Hepatocyte (in vitro differentiated cells): ENCODE measurements around the gene TBC1D22B.

Experiments
- EZH2 ChIP-seq: fragments of 200-600 bp; sonication (generic); IDR thresholded peaks from 2 replicates; pipeline ENCODE4 v1.6.1; 2016; ENCODE audit warnings: antibody characterized with exemption, mild to moderate bottlenecking, borderline replicate concordance
- EZH2phosphoT487 ChIP-seq: fragments of 200-600 bp; sonication (generic); IDR thresholded peaks from one replicate; pipeline ENCODE4 v1.6.1; 2018; ENCODE audit warnings: antibody characterized with exemption, mild to moderate bottlenecking, low read depth, moderate library complexity; ENCODE audit not compliant: unreplicated experiment, severe bottlenecking
- TF ChIP-seq, protein P1 (sequence below): fragments of 200-600 bp; sonication (generic); IDR thresholded peaks from 2 replicates; pipeline ENCODE4 v1.5.1; 2016; ENCODE audit warnings: antibody characterized with exemption, mild to moderate bottlenecking; ENCODE audit not compliant: poor library complexity

DNA sequence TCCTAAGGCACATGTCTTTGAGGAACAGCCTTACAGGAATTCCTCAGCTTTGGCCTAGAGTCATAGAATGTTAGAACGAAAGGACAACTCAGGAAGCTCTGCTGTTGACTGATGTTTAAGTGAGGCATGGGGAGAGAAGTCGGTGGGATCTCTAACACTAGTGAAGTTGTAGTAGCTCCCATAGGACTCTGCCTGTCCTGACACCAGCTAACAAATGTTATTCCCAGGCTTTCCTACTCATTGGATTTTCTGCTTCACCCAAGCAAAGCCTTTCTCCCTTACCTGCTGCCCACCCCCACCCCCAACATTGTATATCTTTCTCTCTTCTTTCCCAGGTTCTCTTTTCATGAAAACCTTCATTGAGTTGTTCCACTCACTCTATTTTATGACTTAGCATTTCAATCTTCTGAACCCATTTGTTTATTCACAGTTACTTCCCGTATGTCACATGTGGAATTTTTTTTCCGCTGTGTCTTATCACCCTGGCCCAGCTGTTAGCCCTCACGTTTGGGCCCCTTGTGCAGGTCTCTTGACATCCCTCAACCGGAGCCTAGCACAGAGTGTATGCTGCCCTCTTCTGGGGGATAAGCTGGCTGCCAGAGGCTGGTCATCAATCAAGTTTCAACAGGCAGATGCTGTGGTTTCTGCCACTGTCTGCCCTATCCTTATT is 57.0 kb downstream of the TBC1D22B start:
- TF ChIP-seq, protein P1, sequence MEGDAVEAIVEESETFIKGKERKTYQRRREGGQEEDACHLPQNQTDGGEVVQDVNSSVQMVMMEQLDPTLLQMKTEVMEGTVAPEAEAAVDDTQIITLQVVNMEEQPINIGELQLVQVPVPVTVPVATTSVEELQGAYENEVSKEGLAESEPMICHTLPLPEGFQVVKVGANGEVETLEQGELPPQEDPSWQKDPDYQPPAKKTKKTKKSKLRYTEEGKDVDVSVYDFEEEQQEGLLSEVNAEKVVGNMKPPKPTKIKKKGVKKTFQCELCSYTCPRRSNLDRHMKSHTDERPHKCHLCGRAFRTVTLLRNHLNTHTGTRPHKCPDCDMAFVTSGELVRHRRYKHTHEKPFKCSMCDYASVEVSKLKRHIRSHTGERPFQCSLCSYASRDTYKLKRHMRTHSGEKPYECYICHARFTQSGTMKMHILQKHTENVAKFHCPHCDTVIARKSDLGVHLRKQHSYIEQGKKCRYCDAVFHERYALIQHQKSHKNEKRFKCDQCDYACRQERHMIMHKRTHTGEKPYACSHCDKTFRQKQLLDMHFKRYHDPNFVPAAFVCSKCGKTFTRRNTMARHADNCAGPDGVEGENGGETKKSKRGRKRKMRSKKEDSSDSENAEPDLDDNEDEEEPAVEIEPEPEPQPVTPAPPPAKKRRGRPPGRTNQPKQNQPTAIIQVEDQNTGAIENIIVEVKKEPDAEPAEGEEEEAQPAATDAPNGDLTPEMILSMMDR = peak; percentile 66
- TF ChIP-seq EZH2 (no peak), EZH2phosphoT487 (no peak)
